Measurements from ENCODE around the gene BCL11A. TPM values are rescaled to one million over a fixed set of nuclear protein-coding genes. Genes with fewer than 3 reads are reported as not detected.

Gene BCL11A
- total RNA-seq, 1 experiment from 2014 or later, result 91.4 TPM

DNA sequence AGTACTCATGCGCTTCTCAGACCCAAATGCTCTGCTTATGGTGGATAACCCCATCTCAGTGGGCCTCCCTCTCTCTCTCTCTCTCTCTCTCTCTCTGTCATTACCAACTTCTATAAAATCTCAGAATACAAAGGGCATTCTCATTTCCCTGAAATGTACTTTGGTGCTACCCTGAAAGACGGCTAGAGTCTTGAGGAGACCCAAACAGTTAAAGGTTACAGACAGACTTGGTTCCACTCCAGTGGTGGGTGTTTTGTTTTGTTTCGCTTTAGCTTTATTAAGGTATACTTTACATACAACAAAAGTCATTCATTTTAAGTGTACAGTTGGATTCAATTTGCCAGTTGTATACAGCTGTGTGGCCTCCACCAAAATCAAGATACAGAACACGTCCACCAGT lies 60.9 kb downstream of the BCL11A start:
- no peak overlapping the region for H3K18ac ChIP-seq (ENCODE audit: insufficient read length, low read depth, low read length)
- no peak overlapping the region for H4K5ac ChIP-seq (ENCODE audit: insufficient read length, low read depth, low read length)
- peaks cover 53 to 61% of the 10 kb centered on the region in 2 experiments for H3K4me1 Mint-ChIP-seq
- H3K36me3 Mint-ChIP-seq (ENCODE audit: insufficient read depth in 1 of 3, low read depth in 3 of 3), result peaks cover 0 to 16% (median 2%) of the 10 kb centered on the region in 3 experiments; a peak in 3 of 7 replicates
- peak overlapping the region in 2 of 3 experiments; percentile 80 to 81; a peak in 4 of 7 replicates for H3K27ac Mint-ChIP-seq
- no peak overlapping the region for H4K8ac ChIP-seq (replicated peaks; ENCODE audit: insufficient read length, low read depth, low read length)
- H3K27me3 Mint-ChIP-seq (ENCODE audit: low read depth), result no peaks in the 10 kb centered on the region
- H3K79me2 ChIP-seq (ENCODE audit: insufficient read depth, low read length), result no peaks in the 10 kb centered on the region; the same call in 1 of the 2 replicates
- no peak overlapping the region for H2BK120ac ChIP-seq (ENCODE audit: low read depth, low read length, poor library complexity, severe bottlenecking)
- H3K27me3 ChIP-seq (ENCODE audit: insufficient read depth, low read length), result no peaks in the 10 kb centered on the region
- no peak overlapping the region for H3K23ac ChIP-seq (ENCODE audit: insufficient read length, low read depth, low read length)
- H3K9me3 Mint-ChIP-seq, result no peaks in the 10 kb centered on the region
- no peak overlapping the region for H3T11ph ChIP-seq (ENCODE audit: low read length)
- no peak overlapping the region for H3K4me3 Mint-ChIP-seq
- no peaks in the 10 kb centered on the region for H3K23me2 ChIP-seq (ENCODE audit: insufficient read length, low read depth, low read length, poor library complexity, severe bottlenecking)
- H4K91ac ChIP-seq (ENCODE audit: insufficient read length, low read depth, low read length), result no peak overlapping the region
- H3K9ac ChIP-seq (ENCODE audit: extremely low read depth, insufficient read length, low read length), result no peak overlapping the region
- no peak overlapping the region for H2BK20ac ChIP-seq (ENCODE audit: low read depth, low read length, poor library complexity, severe bottlenecking)
- no peaks in the 10 kb centered on the region for H3K9me3 ChIP-seq (ENCODE audit: control insufficient read depth, low read depth, low read length)
- no peak for DNase-seq
- no peak overlapping the region for H3K4ac ChIP-seq (ENCODE audit: low read depth, low read length)
- TF ChIP-seq, protein P1, sequence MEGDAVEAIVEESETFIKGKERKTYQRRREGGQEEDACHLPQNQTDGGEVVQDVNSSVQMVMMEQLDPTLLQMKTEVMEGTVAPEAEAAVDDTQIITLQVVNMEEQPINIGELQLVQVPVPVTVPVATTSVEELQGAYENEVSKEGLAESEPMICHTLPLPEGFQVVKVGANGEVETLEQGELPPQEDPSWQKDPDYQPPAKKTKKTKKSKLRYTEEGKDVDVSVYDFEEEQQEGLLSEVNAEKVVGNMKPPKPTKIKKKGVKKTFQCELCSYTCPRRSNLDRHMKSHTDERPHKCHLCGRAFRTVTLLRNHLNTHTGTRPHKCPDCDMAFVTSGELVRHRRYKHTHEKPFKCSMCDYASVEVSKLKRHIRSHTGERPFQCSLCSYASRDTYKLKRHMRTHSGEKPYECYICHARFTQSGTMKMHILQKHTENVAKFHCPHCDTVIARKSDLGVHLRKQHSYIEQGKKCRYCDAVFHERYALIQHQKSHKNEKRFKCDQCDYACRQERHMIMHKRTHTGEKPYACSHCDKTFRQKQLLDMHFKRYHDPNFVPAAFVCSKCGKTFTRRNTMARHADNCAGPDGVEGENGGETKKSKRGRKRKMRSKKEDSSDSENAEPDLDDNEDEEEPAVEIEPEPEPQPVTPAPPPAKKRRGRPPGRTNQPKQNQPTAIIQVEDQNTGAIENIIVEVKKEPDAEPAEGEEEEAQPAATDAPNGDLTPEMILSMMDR (conservative IDR thresholded peaks at IDR 0.05), result no peak
- H2BK15ac ChIP-seq (ENCODE audit: low read depth, low read length), result no peak overlapping the region
- H2BK12ac ChIP-seq (ENCODE audit: insufficient read length, low read depth, low read length), result no peak overlapping the region
- H3K4me1 ChIP-seq (ENCODE audit: insufficient read depth, low read length), result no peaks in the 10 kb centered on the region; the same call in 1 of the 2 replicates
- no peaks in the 10 kb centered on the region for H4K20me1 ChIP-seq (ENCODE audit: control insufficient read depth, insufficient read depth, insufficient read length)
- H3K79me1 ChIP-seq (ENCODE audit: insufficient read depth, low read depth, low read length, poor library complexity, severe bottlenecking), result peaks cover 7% of the 10 kb centered on the region
- no peak overlapping the region for H3K4me2 ChIP-seq (ENCODE audit: insufficient read depth, insufficient read length, low read length)
- no CpG with 5 or more reads among the region's 4 CpGs for WGBS (ENCODE audit: extremely low coverage, insufficient read length, low lambda C conversion rate)
- no peak overlapping the region for H3K27ac ChIP-seq (ENCODE audit: insufficient read length, low read depth, low read length)
- H2AK5ac ChIP-seq (ENCODE audit: insufficient read length, low read length), result no peak overlapping the region
- H2BK5ac ChIP-seq (ENCODE audit: insufficient read length, low read length), result no peak overlapping the region
- no peak overlapping the region for H3K14ac ChIP-seq (ENCODE audit: insufficient read depth, low read length)
- H2AFZ ChIP-seq (ENCODE audit: low read length), result no peak overlapping the region
- no peak overlapping the region for H3K56ac ChIP-seq (ENCODE audit: insufficient read length, low read depth, low read length)
